Activated naive CD4-positive, alpha-beta T cell treated with anti-CD3 and anti-CD28 coated beads, Interleukin-2, amount 10 ng/mL, durations not matched to agents 7 days and 5 days (primary cell): ENCODE measurements around the gene ANGEL2.

Experiments used
- CTCF ChIA-PET: fragments of 350-600 bp; sonication (Branson Sonifier 250); formaldehyde crosslinking; loops from one replicate; lab custom pipeline; 2021; ENCODE audit warnings: antibody characterized with exemption; lab: Charles Lee
- DNase-seq: peaks from one replicate; pipeline ENCODE4 v3.0.0-alpha.2; 2020
- H3K27ac Mint-ChIP-seq: one replicate; pipeline ENCODE4 v1.8.0; 2021; ENCODE audit warnings: mild to moderate bottlenecking, moderate library complexity, mixed read lengths
- H3K27me3 Mint-ChIP-seq: one replicate; pipeline ENCODE4 v1.8.0; 2021; ENCODE audit warnings: mild to moderate bottlenecking, mixed read lengths
- H3K36me3 Mint-ChIP-seq: one replicate; pipeline ENCODE4 v1.8.0; 2021; ENCODE audit warnings: mixed read lengths
- H3K4me1 Mint-ChIP-seq: one replicate; pipeline ENCODE4 v1.8.0; 2021; ENCODE audit warnings: mixed read lengths
- H3K4me3 Mint-ChIP-seq: one replicate; pipeline ENCODE4 v1.8.0; 2021; ENCODE audit warnings: mild to moderate bottlenecking, moderate library complexity, mixed read lengths
- H3K9me3 Mint-ChIP-seq: one replicate; pipeline ENCODE4 v1.8.0; 2021; ENCODE audit warnings: mixed read lengths

The ANGEL2 gene

GRCh38 chr1:212946872-212947271, 68.8 kb downstream of the ANGEL2 start:
- no peak overlapping the region for H3K27ac Mint-ChIP-seq
- CTCF ChIA-PET, result interaction anchor here (0.7 kb wide), 1 partner anchor 22 kb away, joined by 3 read pairs; no protein-coding TSS in a partner anchor
- DNase-seq, result no peak
- H3K9me3 Mint-ChIP-seq, result no peaks in the 10 kb centered on the region
- H3K36me3 Mint-ChIP-seq, result no peaks in the 10 kb centered on the region
- H3K4me3 Mint-ChIP-seq, result no peak overlapping the region
- H3K4me1 Mint-ChIP-seq, result peaks cover 13% of the 10 kb centered on the region
- peaks cover 43% of the 10 kb centered on the region for H3K27me3 Mint-ChIP-seq

GRCh38 chr1:212945463-212946160, 70.1 kb downstream of the ANGEL2 start:
- Mint-ChIP-seq H3K9me3 (no peaks in the 10 kb centered on the region), H3K27me3 (peaks cover 34% of the 10 kb centered on the region), H3K4me3 (no peak overlapping the region), H3K36me3 (no peaks in the 10 kb centered on the region), H3K4me1 (peaks cover 8% of the 10 kb centered on the region), H3K27ac (no peak overlapping the region)
- no peak for DNase-seq
- CTCF ChIA-PET, result interaction anchor here (0.6 kb wide), 1 partner anchor 14 kb away, joined by 3 read pairs; no protein-coding TSS in a partner anchor

GRCh38 chr1:212945056-212945455, 70.6 kb downstream of the ANGEL2 start:
- peaks cover 5% of the 10 kb centered on the region for H3K4me1 Mint-ChIP-seq
- CTCF ChIA-PET, result interaction anchor here (0.6 kb wide), 1 partner anchor 14 kb away, joined by 3 read pairs; no protein-coding TSS in a partner anchor

GRCh38 chr1:212944229-212944901, 71.3 kb downstream of the ANGEL2 start:
- H3K9me3 Mint-ChIP-seq, result no peaks in the 10 kb centered on the region
- H3K36me3 Mint-ChIP-seq, result no peaks in the 10 kb centered on the region
- DNase-seq, result no peak
- H3K4me3 Mint-ChIP-seq, result no peak overlapping the region
- no peaks in the 10 kb centered on the region for H3K4me1 Mint-ChIP-seq
- H3K27me3 Mint-ChIP-seq, result peaks cover 23% of the 10 kb centered on the region
- H3K27ac Mint-ChIP-seq, result no peak overlapping the region
- CTCF ChIA-PET, result no interaction called here

More at GRCh38 chr1:212945056-212945455, 70.6 kb downstream of the ANGEL2 start:
- no peak for DNase-seq
- no peak overlapping the region for H3K27ac Mint-ChIP-seq
- peaks cover 30% of the 10 kb centered on the region for H3K27me3 Mint-ChIP-seq
- H3K4me3 Mint-ChIP-seq, result no peak overlapping the region
- no peaks in the 10 kb centered on the region for H3K9me3 Mint-ChIP-seq
- no peaks in the 10 kb centered on the region for H3K36me3 Mint-ChIP-seq

- Mint-ChIP-seq H3K4me1 (no peaks in the 10 kb centered on the region), H3K4me3 (no peak overlapping the region), H3K27me3 (peaks cover 18% of the 10 kb centered on the region), H3K27ac (no peak overlapping the region), H3K36me3 (no peaks in the 10 kb centered on the region), H3K9me3 (no peaks in the 10 kb centered on the region)
- CTCF ChIA-PET, result no interaction called here
- no peak for DNase-seq
These were observed 72.3 kb downstream of the ANGEL2 start for GRCh38 chr1:212943393-212943710.

- CTCF ChIA-PET, result interaction anchor here (0.6 kb wide), 1 partner anchor 94 kb away, joined by 3 read pairs; no protein-coding TSS in a partner anchor
- Mint-ChIP-seq H3K4me3 (no peak overlapping the region), H3K36me3 (no peaks in the 10 kb centered on the region), H3K9me3 (no peaks in the 10 kb centered on the region), H3K4me1 (no peaks in the 10 kb centered on the region), H3K27me3 (peaks cover 18% of the 10 kb centered on the region), H3K27ac (no peak overlapping the region)
- no peak for DNase-seq
These were observed 72.8 kb downstream of the ANGEL2 start for GRCh38 chr1:212942679-212943392.
